ENCODE results near the gene HSD17B12.

The HSD17B12 gene

GRCh38 chr11:43686207-43686606, 5.7 kb downstream of the HSD17B12 start:
- peaks cover 5 to 14% of the 10 kb centered on the region in 2 experiments for H3K4me1 ChIP-seq (ENCODE audit: control insufficient read depth in 1 of 2, insufficient read depth in 2 of 2, low read length in 2 of 2)
- no peak overlapping the region for H4K91ac ChIP-seq (ENCODE audit: low read depth, low read length)
- no peak overlapping the region for H3K9ac ChIP-seq (ENCODE audit: low read length)
- H3K79me1 ChIP-seq (ENCODE audit: low read length), result no peaks in the 10 kb centered on the region
- H3K27ac ChIP-seq (ENCODE audit: low read depth, low read length), result peak overlapping the region; percentile 20
- H3K27me3 ChIP-seq (ENCODE audit: insufficient read depth, low read length), result no peaks in the 10 kb centered on the region
- H3K14ac ChIP-seq (ENCODE audit: low read length), result no peak overlapping the region
- no peak overlapping the region for H3K23ac ChIP-seq (ENCODE audit: low read length)
- no peak overlapping the region for H3K18ac ChIP-seq (ENCODE audit: low read length)
- H2AFZ ChIP-seq (ENCODE audit: insufficient read depth, low read length, poor library complexity), result no peak overlapping the region
- no peak overlapping the region for H2BK12ac ChIP-seq (ENCODE audit: low read length)
- H3K4me3 ChIP-seq (ENCODE audit: low read depth, low read length), result no peak overlapping the region
- H4K8ac ChIP-seq (ENCODE audit: low read depth, low read length), result no peak overlapping the region
- H2BK120ac ChIP-seq (ENCODE audit: insufficient read depth, low read length, poor library complexity), result no peak overlapping the region
- H3K9me3 ChIP-seq (ENCODE audit: insufficient read depth, low read depth, low read length), result no peaks in the 10 kb centered on the region
- H3K4me2 ChIP-seq (ENCODE audit: low read length), result no peak overlapping the region
- H3K79me2 ChIP-seq (ENCODE audit: control insufficient read depth, insufficient read depth, low read length, poor library complexity), result peaks cover 3% of the 10 kb centered on the region
- no CpG with 5 or more reads among the region's 5 CpGs for WGBS (ENCODE audit: extremely low coverage, insufficient coverage, insufficient read length)
- no peak overlapping the region for H4K12ac ChIP-seq (ENCODE audit: low read depth, low read length)
- H3K4ac ChIP-seq (ENCODE audit: low read depth, low read length), result no peak overlapping the region
- DNase-seq, result no peak
- H3K36me3 ChIP-seq (ENCODE audit: control insufficient read depth in 1 of 2, insufficient read depth in 2 of 2, low read length in 2 of 2), result peaks cover 3 to 7% of the 10 kb centered on the region in 2 experiments
- no peak overlapping the region for H2BK5ac ChIP-seq (ENCODE audit: low read depth, low read length, poor library complexity)
- H2AK5ac ChIP-seq (ENCODE audit: low read length), result no peak overlapping the region

- peak in 1 of 2 donors; percentile 13 for DNase-seq
- H2BK12ac ChIP-seq (ENCODE audit: low read length), result no peak overlapping the region
- no CpG with 5 or more reads among the region's 3 CpGs for WGBS (ENCODE audit: extremely low coverage, insufficient coverage, insufficient read length)
- no peak overlapping the region for H4K12ac ChIP-seq (ENCODE audit: low read depth, low read length)
- no peak overlapping the region for H2AK5ac ChIP-seq (ENCODE audit: low read length)
- H2AFZ ChIP-seq (ENCODE audit: insufficient read depth, low read length, poor library complexity), result no peak overlapping the region
- H3K4me1 ChIP-seq (ENCODE audit: control insufficient read depth in 1 of 2, insufficient read depth in 2 of 2, low read length in 2 of 2), result peaks cover 9 to 17% of the 10 kb centered on the region in 2 experiments
- H2BK5ac ChIP-seq (ENCODE audit: low read depth, low read length, poor library complexity), result no peak overlapping the region
- H4K8ac ChIP-seq (ENCODE audit: low read depth, low read length), result no peak overlapping the region
- H3K23ac ChIP-seq (ENCODE audit: low read length), result no peak overlapping the region
- no peak overlapping the region for H3K27ac ChIP-seq (ENCODE audit: low read depth, low read length)
- no peaks in the 10 kb centered on the region for H3K27me3 ChIP-seq (ENCODE audit: insufficient read depth, low read length)
- no peak overlapping the region for H3K4me3 ChIP-seq (ENCODE audit: low read depth, low read length)
- H3K4ac ChIP-seq (ENCODE audit: low read depth, low read length), result no peak overlapping the region
- no peak overlapping the region for H3K14ac ChIP-seq (ENCODE audit: low read length)
- H3K79me2 ChIP-seq (ENCODE audit: control insufficient read depth, insufficient read depth, low read length, poor library complexity), result peaks cover 5% of the 10 kb centered on the region
- H3K79me1 ChIP-seq (ENCODE audit: low read length), result peaks cover 3% of the 10 kb centered on the region
- H3K9ac ChIP-seq (ENCODE audit: low read length), result no peak overlapping the region
- no peak overlapping the region for H3K4me2 ChIP-seq (ENCODE audit: low read length)
- no peaks in the 10 kb centered on the region for H3K9me3 ChIP-seq (ENCODE audit: insufficient read depth, low read depth, low read length)
- no peak overlapping the region for H4K91ac ChIP-seq (ENCODE audit: low read depth, low read length)
- no peak overlapping the region for H2BK120ac ChIP-seq (ENCODE audit: insufficient read depth, low read length, poor library complexity)
- no peak overlapping the region for H3K18ac ChIP-seq (ENCODE audit: low read length)
- H3K36me3 ChIP-seq (ENCODE audit: control insufficient read depth in 1 of 2, insufficient read depth in 2 of 2, low read length in 2 of 2), result peaks cover 3 to 7% of the 10 kb centered on the region in 2 experiments
Measured at GRCh38 chr11:43687120-43687791, 6.7 kb downstream of the HSD17B12 start.

DNA sequence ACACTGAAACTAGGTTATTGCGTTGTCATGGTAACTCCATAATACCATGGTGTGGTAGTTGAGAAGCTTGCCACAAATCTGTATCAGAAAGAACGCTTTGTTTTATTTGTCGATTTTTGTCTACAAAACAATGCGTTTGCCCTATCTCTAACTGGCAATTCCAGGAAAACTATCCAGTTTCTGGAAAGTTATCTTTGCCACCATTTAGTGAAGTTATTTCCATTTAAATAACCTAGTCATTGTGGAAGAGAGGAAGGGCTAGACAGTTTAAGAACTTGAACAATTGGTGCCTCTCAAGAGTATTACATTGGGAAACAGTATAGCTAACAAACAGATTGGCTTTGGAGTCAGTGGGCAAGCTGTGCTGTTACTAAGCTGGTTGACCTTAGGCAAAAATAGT, 7.9 kb downstream of the HSD17B12 start:
- H2AFZ ChIP-seq (ENCODE audit: insufficient read depth, low read length, poor library complexity), result no peak overlapping the region

DNA sequence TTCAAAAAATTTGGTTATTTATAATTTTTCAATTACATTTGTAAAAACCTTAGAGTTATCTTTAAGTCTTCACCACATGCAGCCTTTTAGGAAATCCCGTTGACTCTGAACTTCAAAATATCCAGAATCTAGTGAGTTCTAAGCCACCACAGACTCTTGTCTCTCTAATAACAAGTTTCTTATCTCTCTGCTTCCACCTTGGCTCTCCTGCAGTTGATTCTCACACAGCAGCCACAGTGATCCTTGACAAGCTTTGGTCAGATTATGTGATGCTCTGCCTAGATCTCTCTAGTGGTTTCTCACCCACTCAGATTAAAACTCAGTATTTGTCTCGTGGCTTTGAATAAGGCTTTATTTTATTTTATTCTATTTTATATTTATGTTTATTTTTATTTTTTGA, 8.6 kb downstream of the HSD17B12 start:
- Histone ChIP-seq H2BK5ac (ENCODE audit: low read depth, low read length, poor library complexity) (no peak overlapping the region), H2AFZ (ENCODE audit: insufficient read depth, low read length, poor library complexity) (no peak overlapping the region), H2AK5ac (ENCODE audit: low read length) (no peak overlapping the region), H3K23ac (ENCODE audit: low read length) (no peak overlapping the region), H3K27me3 (ENCODE audit: insufficient read depth, low read length) (no peaks in the 10 kb centered on the region), H4K91ac (ENCODE audit: low read depth, low read length) (no peak overlapping the region), H3K9ac (ENCODE audit: low read length) (no peak overlapping the region), H2BK12ac (ENCODE audit: low read length) (no peak overlapping the region), H3K4ac (ENCODE audit: low read depth, low read length) (no peak overlapping the region), H4K12ac (ENCODE audit: low read depth, low read length) (no peak overlapping the region), H3K4me2 (ENCODE audit: low read length) (no peak overlapping the region), H3K79me1 (ENCODE audit: low read length) (peaks cover 3% of the 10 kb centered on the region), H3K27ac (ENCODE audit: low read depth, low read length) (no peak overlapping the region), H3K79me2 (ENCODE audit: control insufficient read depth, insufficient read depth, low read length, poor library complexity) (peaks cover 3% of the 10 kb centered on the region), H3K18ac (ENCODE audit: low read length) (no peak overlapping the region), H4K8ac (ENCODE audit: low read depth, low read length) (no peak overlapping the region), H3K4me3 (ENCODE audit: low read depth, low read length) (no peak overlapping the region), H3K4me1 (ENCODE audit: control insufficient read depth in 1 of 2, insufficient read depth in 2 of 2, low read length in 2 of 2) (peaks cover 11 to 19% of the 10 kb centered on the region in 2 experiments), H3K9me3 (ENCODE audit: insufficient read depth, low read depth, low read length) (no peaks in the 10 kb centered on the region), H3K36me3 (ENCODE audit: control insufficient read depth in 1 of 2, insufficient read depth in 2 of 2, low read length in 2 of 2) (peaks cover 3 to 4% of the 10 kb centered on the region in 2 experiments), H2BK120ac (ENCODE audit: insufficient read depth, low read length, poor library complexity) (no peak overlapping the region), H3K14ac (ENCODE audit: low read length) (no peak overlapping the region)
- no peak for DNase-seq
- WGBS (ENCODE audit: extremely low coverage, insufficient coverage, insufficient read length), result no CpG with 5 or more reads among the region's 2 CpGs

More for the DNA sequence above, 7.9 kb downstream of the HSD17B12 start:
- H2BK5ac ChIP-seq (ENCODE audit: low read depth, low read length, poor library complexity), result no peak overlapping the region
- no peak overlapping the region for H3K4me3 ChIP-seq (ENCODE audit: low read depth, low read length)
- peaks cover 3 to 4% of the 10 kb centered on the region in 2 experiments for H3K36me3 ChIP-seq (ENCODE audit: control insufficient read depth in 1 of 2, insufficient read depth in 2 of 2, low read length in 2 of 2)
- no CpG with 5 or more reads among the region's 4 CpGs for WGBS (ENCODE audit: extremely low coverage, insufficient coverage, insufficient read length)
- no peak overlapping the region for H3K4me2 ChIP-seq (ENCODE audit: low read length)
- no peak overlapping the region for H4K91ac ChIP-seq (ENCODE audit: low read depth, low read length)
- H4K8ac ChIP-seq (ENCODE audit: low read depth, low read length), result no peak overlapping the region
- peaks cover 3% of the 10 kb centered on the region for H3K79me1 ChIP-seq (ENCODE audit: low read length)
- H3K27me3 ChIP-seq (ENCODE audit: insufficient read depth, low read length), result no peaks in the 10 kb centered on the region
- H3K9me3 ChIP-seq (ENCODE audit: insufficient read depth, low read depth, low read length), result no peaks in the 10 kb centered on the region
- no peak overlapping the region for H3K23ac ChIP-seq (ENCODE audit: low read length)
- no peak overlapping the region for H2AK5ac ChIP-seq (ENCODE audit: low read length)
- H3K79me2 ChIP-seq (ENCODE audit: control insufficient read depth, insufficient read depth, low read length, poor library complexity), result peaks cover 3% of the 10 kb centered on the region
- H3K14ac ChIP-seq (ENCODE audit: low read length), result no peak overlapping the region
- H2BK12ac ChIP-seq (ENCODE audit: low read length), result no peak overlapping the region
- H3K9ac ChIP-seq (ENCODE audit: low read length), result no peak overlapping the region
- no peak for DNase-seq
- no peak overlapping the region for H3K4ac ChIP-seq (ENCODE audit: low read depth, low read length)
- no peak overlapping the region for H3K18ac ChIP-seq (ENCODE audit: low read length)
- no peak overlapping the region for H3K27ac ChIP-seq (ENCODE audit: low read depth, low read length)
- no peak overlapping the region for H4K12ac ChIP-seq (ENCODE audit: low read depth, low read length)
- no peak overlapping the region for H2BK120ac ChIP-seq (ENCODE audit: insufficient read depth, low read length, poor library complexity)
- peaks cover 11 to 19% of the 10 kb centered on the region in 2 experiments for H3K4me1 ChIP-seq (ENCODE audit: control insufficient read depth in 1 of 2, insufficient read depth in 2 of 2, low read length in 2 of 2)

Measured in trophoblast cell (in vitro differentiated cells and primary cell).